SJCRH30 (cell line): ENCODE data around the gene TSHR. TPM values are rescaled to one million over a fixed set of nuclear protein-coding genes. Genes with fewer than 3 reads are reported as not detected.
A peak's percentile ranks its signal among the peaks of the same experiment; 100 is the strongest.
"Not testable (repeated sequence)": the region's sequence is repeated elsewhere in the genome, so short reads cannot be mapped to it uniquely, and the experiment has no call there.

ENCODE experiments used
- DNase-seq, 2 experiments: peaks; one replicate each; pipeline ENCODE4 v3.0.0-alpha.2; 2015 to 2020
- H3K27ac ChIP-seq: fragments of 250-450 bp; sonication (Bioruptor Pico); 2 replicates; pipeline ENCODE4 v1.5.1; 2020; ENCODE audit warnings: mild to moderate bottlenecking, moderate library complexity
- H3K27me3 ChIP-seq: fragments of 250-450 bp; sonication (Bioruptor Pico); 2 replicates; pipeline ENCODE4 v1.5.1; 2020; ENCODE audit warnings: mild to moderate bottlenecking, moderate library complexity
- H3K36me3 ChIP-seq: fragments of 250-450 bp; sonication (Bioruptor Pico); 2 replicates; pipeline ENCODE4 v1.5.1; 2020; ENCODE audit warnings: mild to moderate bottlenecking, moderate library complexity
- H3K4me1 ChIP-seq: fragments of 250-450 bp; sonication (Bioruptor Pico); 2 replicates; pipeline ENCODE4 v1.5.1; 2020; ENCODE audit warnings: mild to moderate bottlenecking, moderate library complexity
- H3K4me3 ChIP-seq: fragments of 250-450 bp; sonication (Bioruptor Pico); 2 replicates; pipeline ENCODE4 v1.5.1; 2020; ENCODE audit warnings: mild to moderate bottlenecking, moderate library complexity
- H3K9me3 ChIP-seq: fragments of 250-450 bp; sonication (Bioruptor Pico); replicated peaks from 2 replicates; pipeline ENCODE4 v1.5.1; 2020; ENCODE audit warnings: mild to moderate bottlenecking, moderate library complexity
- total RNA-seq: library from RNA; depleted of rRNA; stranded (reverse); fragments of >200 nt; shearing (Covaris generic); gene quantifications from 2 replicates; pipeline ENCODE4 v1.2.3, GENCODE V29; 2014; rRNA removed

The TSHR gene
- total RNA-seq: 0.30 TPM in 1 of 2 replicates, not detected in the other

GRCh38 chr14:80955416-80955941 is at the start of gene TSHR:
TSS of gene TSHR (plus strand) at chr14:80955621. CDS start at chr14:80955681, 60 bp downstream.
- DNase-seq: no peak
- Histone ChIP-seq H3K27ac (no peak within 1 kb of the TSS), H3K4me1 (no peaks in the 10 kb centered on the region), H3K36me3 (no peaks in the 10 kb centered on the region), H3K9me3 (0 out of 2 replicates have a peak, but pooled peaks cover 4% of the 10 kb centered on the region), H3K27me3 (no peaks in the 10 kb centered on the region), H3K4me3 (peak within 1 kb of the TSS; percentile 63)

GRCh38 chr14:80906336-80906735 is 49.1 kb upstream of the TSHR start:
- Histone ChIP-seq H3K9me3 (no peaks in the 10 kb centered on the region), H3K4me3 (no peak overlapping the region), H3K27me3 (no peaks in the 10 kb centered on the region), H3K4me1 (peaks cover 14% of the 10 kb centered on the region), H3K27ac (peak overlapping the region; percentile 56), H3K36me3 (peaks cover 17% of the 10 kb centered on the region)
- DNase-seq: peak; percentile 21 to 76

- Histone ChIP-seq H3K9me3 (no peaks in the 10 kb centered on the region), H3K27me3 (no peaks in the 10 kb centered on the region), H3K4me3 (no peak overlapping the region), H3K4me1 (peaks cover 13% of the 10 kb centered on the region), H3K36me3 (peaks cover 17% of the 10 kb centered on the region), H3K27ac (peak overlapping the region; percentile 56)
- no peak for DNase-seq
Observed at GRCh38 chr14:80906946-80907345, 48.5 kb upstream of the TSHR start.

- not testable (repeated sequence) for H3K4me3 ChIP-seq, H3K27me3 ChIP-seq, H3K9me3 ChIP-seq, DNase-seq, H3K27ac ChIP-seq, H3K4me1 ChIP-seq
- H3K36me3 ChIP-seq: peaks cover 17% of the 10 kb centered on the region
Observed at GRCh38 chr14:80912013-80912412, 43.4 kb upstream of the TSHR start.

- no peak overlapping the region for H3K4me3 ChIP-seq
- H3K27me3 ChIP-seq: no peaks in the 10 kb centered on the region
- no peak for DNase-seq
Observed at GRCh38 chr14:80919622-80920021, 35.8 kb upstream of the TSHR start.

GRCh38 chr14:80923368-80923767 is 32.1 kb upstream of the TSHR start:
- H3K36me3 ChIP-seq: no peaks in the 10 kb centered on the region; the same call in 1 of the 2 replicates
- no peak overlapping the region for H3K27ac ChIP-seq
- no peaks in the 10 kb centered on the region for H3K27me3 ChIP-seq
- no peak for DNase-seq
- no peaks in the 10 kb centered on the region; the same call in 1 of the 2 replicates for H3K9me3 ChIP-seq
- H3K4me1 ChIP-seq: no peaks in the 10 kb centered on the region; the same call in 1 of the 2 replicates
- H3K4me3 ChIP-seq: no peak overlapping the region

More at GRCh38 chr14:80919622-80920021, 35.8 kb upstream of the TSHR start:
- H3K9me3 ChIP-seq: no peaks in the 10 kb centered on the region
- H3K27ac ChIP-seq: no peak overlapping the region
- no peaks in the 10 kb centered on the region; the same call in 1 of the 2 replicates for H3K4me1 ChIP-seq
- peaks cover 10% of the 10 kb centered on the region for H3K36me3 ChIP-seq

- Histone ChIP-seq H3K4me1 (no peaks in the 10 kb centered on the region; the same call in 1 of the 2 replicates), H3K9me3 (no peaks in the 10 kb centered on the region; the same call in 1 of the 2 replicates), H3K27me3 (no peaks in the 10 kb centered on the region), H3K4me3 (no peak overlapping the region), H3K36me3 (no peaks in the 10 kb centered on the region; the same call in 1 of the 2 replicates), H3K27ac (no peak overlapping the region)
- DNase-seq: no peak
Observed at GRCh38 chr14:80924365-80925103, 30.9 kb upstream of the TSHR start.

- Histone ChIP-seq H3K36me3 (no peaks in the 10 kb centered on the region; the same call in 1 of the 2 replicates), H3K27ac (peak overlapping the region; percentile 17; the same call in 1 of the 2 replicates)
- no peak for DNase-seq
Observed at GRCh38 chr14:80926397-80927082, 28.9 kb upstream of the TSHR start.

GRCh38 chr14:80927083-80927989 is 28.1 kb upstream of the TSHR start:
- H3K9me3 ChIP-seq: no peaks in the 10 kb centered on the region; the same call in 1 of the 2 replicates
- no peaks in the 10 kb centered on the region for H3K36me3 ChIP-seq
- peak overlapping the region; percentile 17; the same call in 1 of the 2 replicates for H3K27ac ChIP-seq
- H3K4me3 ChIP-seq: no peak overlapping the region
- peaks cover 21% of the 10 kb centered on the region for H3K4me1 ChIP-seq
- DNase-seq: no peak
- H3K27me3 ChIP-seq: no peaks in the 10 kb centered on the region

More at GRCh38 chr14:80926397-80927082, 28.9 kb upstream of the TSHR start:
- no peaks in the 10 kb centered on the region for H3K27me3 ChIP-seq
- H3K4me3 ChIP-seq: no peak overlapping the region
- peaks cover 15% of the 10 kb centered on the region for H3K4me1 ChIP-seq
- H3K9me3 ChIP-seq: no peaks in the 10 kb centered on the region; the same call in 1 of the 2 replicates

GRCh38 chr14:80930095-80930494 is 25.3 kb upstream of the TSHR start:
- Histone ChIP-seq H3K9me3 (no peaks in the 10 kb centered on the region; the same call in 1 of the 2 replicates), H3K36me3 (no peaks in the 10 kb centered on the region), H3K4me1 (peaks cover 21% of the 10 kb centered on the region), H3K4me3 (no peak overlapping the region), H3K27ac (peak overlapping the region; percentile 77), H3K27me3 (no peaks in the 10 kb centered on the region)
- DNase-seq: no peak

GRCh38 chr14:80930836-80931389 is 24.5 kb upstream of the TSHR start:
- Histone ChIP-seq H3K4me3 (peak overlapping the region; percentile 10), H3K4me1 (peaks cover 21% of the 10 kb centered on the region), H3K27me3 (no peaks in the 10 kb centered on the region), H3K36me3 (no peaks in the 10 kb centered on the region), H3K9me3 (no peaks in the 10 kb centered on the region; the same call in 1 of the 2 replicates), H3K27ac (peak overlapping the region; percentile 77)
- peak; percentile 62 to 75 for DNase-seq

- Histone ChIP-seq H3K4me1 (peaks cover 21% of the 10 kb centered on the region), H3K27me3 (no peaks in the 10 kb centered on the region), H3K27ac (no peak overlapping the region), H3K36me3 (no peaks in the 10 kb centered on the region; the same call in 1 of the 2 replicates), H3K4me3 (no peak overlapping the region), H3K9me3 (no peaks in the 10 kb centered on the region; the same call in 1 of the 2 replicates)
- no peak for DNase-seq
Observed at GRCh38 chr14:80933282-80933681, 22.1 kb upstream of the TSHR start.

- no peak for DNase-seq
- Histone ChIP-seq H3K4me1 (peaks cover 21% of the 10 kb centered on the region), H3K36me3 (no peaks in the 10 kb centered on the region; the same call in 1 of the 2 replicates), H3K9me3 (no peaks in the 10 kb centered on the region), H3K27me3 (no peaks in the 10 kb centered on the region), H3K4me3 (no peak overlapping the region), H3K27ac (no peak overlapping the region)
Observed at GRCh38 chr14:80933686-80934085, 21.7 kb upstream of the TSHR start.
